Activated gamma-delta T cell (primary cell): ENCODE results near the gene ZNF764.
"Not testable (repeated sequence)": the region's sequence is repeated elsewhere in the genome, so short reads cannot be mapped to it uniquely, and the experiment has no call there.

ENCODE experiments used
- DNase-seq: peaks from one replicate; lab custom pipeline; 2025; lab: John Stamatoyannopoulos, UW
- total RNA-seq, 2 donors: gene quantifications; one replicate each; lab custom pipeline; 2026; lab: John Stamatoyannopoulos, UW

The ZNF764 gene
- 26.7 to 33.4 reads per million in 2 donors for total RNA-seq

DNA sequence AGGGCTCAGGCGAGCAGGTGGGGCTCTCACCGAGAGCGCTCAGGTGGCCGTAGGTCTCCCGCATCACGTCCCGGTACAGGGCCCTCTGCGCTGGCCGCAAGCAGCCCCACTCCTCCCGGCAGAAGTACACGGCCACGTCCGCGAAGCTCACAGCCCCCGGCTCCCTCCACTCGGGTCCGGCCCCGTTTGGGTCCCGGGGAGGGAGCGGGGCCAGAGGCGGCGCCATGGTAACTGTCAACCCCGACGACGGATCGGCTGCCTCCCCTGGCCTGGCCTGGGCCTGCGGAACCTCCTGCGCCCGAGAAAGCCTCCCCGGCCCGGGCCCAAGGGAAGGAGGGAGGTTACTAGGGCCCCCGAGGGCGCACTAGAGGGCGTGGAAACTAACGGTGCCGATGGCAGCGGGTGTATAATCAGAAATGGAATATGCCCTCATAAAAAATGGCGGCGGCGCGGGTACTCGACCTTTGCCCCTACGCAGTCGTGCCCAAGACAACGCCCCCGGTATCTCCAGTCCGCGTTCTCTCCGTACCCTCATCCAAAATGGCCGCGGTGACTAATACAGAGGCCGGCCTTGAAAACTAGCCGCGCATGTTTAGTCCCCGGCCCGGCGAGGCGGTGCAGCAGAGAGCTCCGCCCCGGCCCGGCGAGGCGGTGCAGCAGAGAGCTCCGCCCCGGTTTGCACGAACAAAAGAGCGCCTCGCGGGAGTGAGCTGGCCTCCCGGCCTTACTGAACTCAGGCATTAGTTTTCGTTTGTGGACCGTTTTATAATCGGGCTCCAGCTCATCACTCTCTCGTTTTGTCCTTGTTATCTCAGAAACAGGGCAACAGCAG is at the start of gene ZNF764:
Gene ZNF764 (minus strand): TSS at position 418 of the 832 bp plus-strand sequence. CDS start 192 bp downstream, at position 226.
- peak; percentile 81 for DNase-seq

DNA sequence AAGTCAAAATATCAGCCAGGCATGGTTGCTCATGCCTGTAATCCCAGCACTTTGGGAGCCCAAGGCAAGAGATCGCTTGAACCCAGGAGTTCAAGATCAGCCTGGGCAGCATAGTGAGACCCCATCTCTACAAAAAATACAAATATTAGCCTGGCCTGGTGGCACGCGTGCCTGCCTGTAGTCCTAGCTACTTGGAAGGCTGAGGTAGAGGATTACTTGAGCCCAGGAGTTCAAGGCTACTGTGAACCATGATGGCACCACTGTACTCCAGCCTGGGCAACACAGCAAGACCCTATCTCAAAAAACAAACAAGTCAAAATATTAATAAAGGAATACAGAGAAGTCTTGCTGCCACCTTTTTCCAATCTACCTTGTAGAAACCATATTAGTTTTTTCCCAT is 47.8 kb upstream of the ZNF764 start:
- DNase-seq: no peak

DNA sequence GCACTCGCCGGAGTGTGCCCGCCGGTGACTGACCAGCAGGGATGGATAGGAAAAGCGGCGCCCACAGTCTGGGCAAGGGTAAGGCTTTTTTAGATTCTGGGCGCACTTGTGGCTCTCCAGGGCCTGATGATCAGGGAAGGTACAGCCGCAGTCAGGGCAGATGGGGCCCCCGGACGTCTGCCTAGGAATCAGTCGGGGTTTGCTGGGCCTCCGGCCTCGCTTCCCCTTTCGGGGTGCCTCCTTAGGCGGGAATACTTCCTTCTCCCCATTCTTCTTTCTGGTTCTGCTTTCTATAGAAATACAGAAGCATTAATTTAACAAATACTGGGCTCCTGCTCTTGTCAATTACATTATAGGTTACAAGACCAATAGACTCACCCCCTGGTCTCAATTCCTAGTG is 47.0 kb upstream of the ZNF764 start:
- no peak for DNase-seq

DNA sequence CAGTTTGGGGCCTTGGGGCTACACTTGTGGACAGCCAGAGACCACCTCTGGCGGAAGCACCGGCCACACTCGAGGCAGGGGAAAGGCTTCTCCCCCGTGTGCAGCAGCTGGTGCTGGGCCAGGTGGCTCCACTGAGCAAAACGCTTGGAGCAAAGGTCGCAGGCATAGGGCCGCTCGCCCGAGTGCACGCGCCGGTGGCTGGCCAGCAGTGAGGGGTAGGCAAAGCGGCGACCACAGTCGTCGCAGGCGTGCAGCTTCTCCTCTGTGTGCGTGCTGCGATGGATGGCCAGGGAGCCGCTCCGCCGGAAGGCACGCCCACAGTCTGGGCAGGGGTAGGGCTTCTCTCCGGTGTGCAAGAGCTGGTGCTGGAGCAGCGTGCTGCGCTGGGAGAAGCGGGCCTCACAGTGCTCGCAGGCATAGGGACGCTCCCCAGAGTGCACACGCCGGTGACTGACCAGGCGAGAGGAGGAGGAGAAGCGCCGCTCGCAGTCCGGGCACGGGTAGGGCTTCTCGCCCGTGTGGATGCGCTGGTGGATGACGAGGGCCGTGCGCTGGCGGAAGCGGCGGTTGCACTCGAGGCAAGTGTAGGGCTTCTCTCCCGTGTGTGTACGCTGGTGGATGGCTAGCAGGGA is 46.3 kb upstream of the ZNF764 start:
- DNase-seq: no peak

DNA sequence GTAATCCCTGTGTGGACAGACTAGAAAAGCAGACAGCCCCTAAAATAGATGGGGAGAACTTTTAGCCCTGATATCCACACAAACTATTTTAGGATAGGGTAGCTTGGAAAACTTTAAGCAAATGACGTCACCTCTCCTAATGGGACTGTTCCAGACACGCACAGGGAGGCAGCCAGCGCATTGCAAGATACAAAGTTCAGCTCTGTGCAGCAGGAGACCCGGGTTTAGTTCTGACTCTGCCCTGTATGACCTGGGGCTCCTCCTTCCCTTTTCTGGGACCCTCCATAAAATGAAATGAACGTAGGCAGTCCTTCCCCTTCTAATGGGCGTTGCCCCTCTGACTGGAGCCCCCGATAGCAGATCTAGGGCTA is 45.8 kb upstream of the ZNF764 start:
- DNase-seq: no peak

DNA sequence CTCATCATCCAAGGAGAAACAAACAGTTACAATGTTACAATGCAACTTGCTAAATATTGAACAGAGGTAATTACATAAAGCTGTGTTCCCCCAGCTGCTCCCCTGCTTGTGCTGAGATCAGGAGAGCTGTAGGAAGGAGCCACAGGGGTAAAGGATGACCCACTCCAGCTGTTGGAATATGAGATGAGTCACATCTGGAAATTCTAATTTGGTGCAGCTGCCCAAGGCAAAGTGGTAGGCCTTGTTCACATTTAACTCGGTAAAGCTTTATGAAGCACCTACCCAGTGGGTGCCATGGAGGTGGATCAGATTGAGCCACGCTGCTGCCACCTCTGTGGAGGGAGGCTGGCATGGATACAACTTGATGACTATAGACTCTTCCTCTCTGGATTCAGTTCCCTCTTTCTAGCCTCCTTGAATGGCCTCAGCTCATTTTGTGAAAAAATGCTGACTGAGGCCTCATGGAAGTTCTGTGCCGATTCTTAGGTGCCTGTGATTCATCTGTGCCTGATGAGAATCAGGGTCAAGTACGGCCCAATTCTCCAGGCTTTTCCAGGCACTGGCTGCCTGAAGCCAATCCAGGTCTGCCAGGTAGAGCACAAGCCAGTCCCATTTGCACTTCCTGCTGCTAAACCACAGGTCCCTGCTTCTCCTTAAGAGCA is 44.6 kb upstream of the ZNF764 start:
- DNase-seq: no peak

DNA sequence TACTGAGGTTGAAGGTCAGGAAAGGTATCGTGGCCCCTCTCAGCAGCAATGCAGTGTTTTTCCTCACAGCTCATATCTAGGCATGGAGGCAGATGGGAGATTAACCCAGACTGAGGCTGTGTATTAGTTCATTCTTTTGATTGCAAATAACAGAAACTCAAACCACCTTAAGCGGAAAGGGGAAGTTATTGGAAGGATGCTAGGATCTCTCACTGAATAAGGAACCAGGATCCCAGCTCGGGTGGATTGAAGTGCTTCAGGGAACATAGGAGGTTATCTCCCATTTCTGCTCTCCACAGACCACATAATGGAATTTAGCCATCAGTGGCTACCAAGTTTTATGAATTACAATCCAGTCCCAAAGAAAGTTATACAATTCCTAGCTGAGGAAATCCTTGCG is 43.8 kb upstream of the ZNF764 start:
- DNase-seq: no peak

DNA sequence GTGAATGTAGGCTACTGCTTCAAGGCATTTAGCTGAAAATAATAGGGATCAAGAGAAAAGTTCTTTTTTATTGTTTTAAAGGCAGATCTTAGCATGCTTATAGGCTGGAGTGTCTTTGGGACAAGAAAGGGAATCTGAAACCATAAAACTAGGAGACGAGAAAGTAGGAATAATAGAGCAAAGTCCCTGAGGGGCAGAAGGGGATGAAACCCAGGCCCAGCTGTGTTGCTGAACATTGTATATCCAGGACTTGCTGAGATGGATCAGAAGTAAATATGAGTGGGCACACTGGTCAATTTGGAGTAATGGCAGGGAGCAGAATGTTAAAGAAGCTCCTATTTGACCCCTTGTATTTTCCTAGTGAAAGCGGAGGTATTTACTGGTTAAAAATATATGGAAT is 42.8 kb upstream of the ZNF764 start:
- no peak for DNase-seq

DNA sequence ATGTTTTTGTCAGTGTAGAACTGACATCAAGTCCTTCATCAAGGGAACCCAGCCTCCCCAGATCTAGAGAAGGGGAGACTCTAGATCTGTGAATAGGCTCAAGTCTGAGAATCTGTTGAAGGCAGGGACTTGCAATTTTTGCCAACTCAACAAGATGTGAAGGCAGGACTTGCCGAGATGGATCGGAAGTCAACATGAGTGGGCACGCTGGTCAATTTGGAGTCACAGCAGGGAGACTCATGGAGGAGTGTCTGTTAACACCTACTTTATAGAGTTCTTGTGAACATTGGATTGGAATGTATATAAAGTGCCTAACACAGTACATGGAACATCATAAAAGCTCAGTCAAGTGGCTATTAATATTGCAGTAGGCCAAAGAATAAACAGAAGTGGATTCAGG is 42.0 kb upstream of the ZNF764 start:
- no peak for DNase-seq

DNA sequence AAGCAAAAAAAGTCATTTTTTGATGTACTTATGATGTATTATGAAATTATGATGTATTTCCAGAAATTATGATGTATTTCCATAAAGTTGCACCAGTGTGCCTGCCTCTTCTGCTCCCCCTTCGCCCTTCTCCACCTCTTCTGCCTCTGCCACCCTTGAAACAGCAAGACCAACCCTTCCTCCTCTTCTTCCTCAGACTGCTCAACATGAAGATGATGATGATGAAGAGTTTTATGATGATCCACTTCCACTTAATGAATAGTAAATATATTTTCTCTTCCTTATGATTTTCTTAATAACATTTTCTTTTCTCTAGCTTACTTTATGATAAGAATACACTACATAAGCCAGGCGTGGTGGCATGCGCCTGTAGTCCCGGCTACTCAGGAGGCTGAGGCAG is 34.7 kb upstream of the ZNF764 start:
- DNase-seq: no peak

DNA sequence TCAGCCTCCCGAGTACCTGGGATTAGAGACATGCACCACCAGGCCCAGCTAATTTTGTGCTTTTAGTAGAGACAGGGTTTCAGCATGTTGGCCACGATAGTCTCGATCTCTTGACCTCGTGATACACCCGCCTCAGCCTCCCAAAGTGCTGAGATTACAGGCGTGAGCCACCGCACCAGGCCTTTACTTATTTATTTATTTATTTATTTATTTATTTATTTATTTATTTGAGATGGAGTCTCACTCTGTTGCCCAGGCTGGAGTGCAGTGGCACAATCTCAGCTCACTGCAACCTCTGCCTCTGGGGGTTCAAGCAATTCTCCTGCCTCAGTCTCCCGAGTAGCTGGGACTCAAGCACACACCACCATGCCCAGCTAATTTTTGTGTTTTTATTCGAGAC is 32.7 kb upstream of the ZNF764 start:
- DNase-seq: not testable (repeated sequence)

DNA sequence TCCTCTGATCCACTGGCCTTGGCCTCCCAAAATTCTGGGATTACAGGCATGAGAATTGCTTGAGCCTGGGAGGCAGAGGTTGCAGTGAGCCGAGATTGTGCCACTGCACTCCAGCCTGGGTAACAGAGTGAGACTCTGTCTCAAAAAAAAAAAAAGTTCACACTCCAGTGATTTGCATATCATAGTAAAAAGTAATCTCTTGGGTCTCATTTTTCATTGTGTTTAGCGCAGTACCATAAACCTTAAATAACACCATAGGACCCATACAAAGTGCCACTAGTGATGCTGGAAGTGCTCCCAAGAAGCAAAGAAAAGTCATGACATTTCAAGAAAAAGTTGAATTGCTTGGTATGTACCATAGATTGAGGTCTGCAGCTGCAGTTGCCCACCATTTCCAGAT is 31.4 kb upstream of the ZNF764 start:
- not testable (repeated sequence) for DNase-seq

DNA sequence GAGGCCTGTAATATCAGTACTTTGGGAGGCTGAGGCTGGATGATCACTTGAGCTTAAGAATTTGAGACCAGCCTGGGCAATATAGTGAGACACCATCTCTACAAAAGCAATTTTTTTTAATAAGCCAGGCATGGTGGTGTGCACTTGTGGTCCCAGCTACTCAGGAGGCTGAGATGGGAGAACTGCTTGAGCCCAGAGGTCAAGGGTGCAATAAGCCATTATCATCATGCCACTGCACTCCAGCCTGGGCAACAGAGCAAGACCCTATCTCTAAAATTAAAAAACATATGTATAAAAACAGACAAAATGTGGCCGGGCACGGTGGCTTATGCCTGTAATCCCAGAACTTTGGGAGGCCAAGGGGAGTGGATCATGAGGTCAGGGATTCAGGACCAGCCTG is 30.5 kb upstream of the ZNF764 start:
- no peak for DNase-seq

DNA sequence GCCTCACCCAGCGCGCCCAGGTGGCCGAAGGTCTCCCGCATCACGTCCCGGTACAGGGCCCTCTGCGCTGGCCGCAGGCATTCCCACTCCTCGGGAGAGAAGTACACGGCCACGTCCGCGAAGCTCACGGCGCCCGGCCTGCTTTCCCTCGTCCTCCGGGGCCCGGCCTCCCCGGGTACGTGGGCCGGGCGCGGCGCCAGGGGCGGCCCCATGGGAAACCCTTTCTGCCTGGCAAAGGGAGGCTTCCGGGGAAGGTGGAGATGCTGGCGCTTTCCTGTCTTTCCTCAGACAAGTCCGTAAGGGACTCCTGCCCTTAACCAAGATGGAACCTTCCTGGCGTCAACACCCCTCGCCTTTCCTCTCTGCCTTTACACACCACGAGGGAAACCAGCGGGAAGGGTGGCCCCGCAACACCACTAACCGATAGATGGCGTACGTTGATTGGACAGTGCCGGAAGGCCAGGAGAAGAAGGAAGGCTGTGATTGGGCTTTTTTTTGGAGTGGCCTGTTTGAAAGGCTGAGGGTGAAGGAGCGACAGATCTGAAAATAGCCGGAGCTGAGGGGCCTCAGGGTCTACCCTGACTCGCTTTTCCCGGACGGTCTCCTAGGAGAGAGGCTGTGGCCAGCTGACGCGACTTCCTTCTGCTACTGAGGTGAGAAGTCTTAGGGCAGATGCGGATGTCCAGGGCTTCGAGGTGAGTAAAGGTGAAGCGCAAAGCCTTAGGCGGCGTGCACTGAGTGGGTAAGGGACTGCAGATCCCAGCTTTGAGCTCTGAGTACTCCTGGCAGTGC is 27.4 kb upstream of the ZNF764 start, which contains the start of gene ZNF785:
Gene ZNF785 (minus strand): TSS at position 298 of the 792 bp plus-strand sequence. CDS start 86 bp downstream, at position 212.
- DNase-seq: no peak

DNA sequence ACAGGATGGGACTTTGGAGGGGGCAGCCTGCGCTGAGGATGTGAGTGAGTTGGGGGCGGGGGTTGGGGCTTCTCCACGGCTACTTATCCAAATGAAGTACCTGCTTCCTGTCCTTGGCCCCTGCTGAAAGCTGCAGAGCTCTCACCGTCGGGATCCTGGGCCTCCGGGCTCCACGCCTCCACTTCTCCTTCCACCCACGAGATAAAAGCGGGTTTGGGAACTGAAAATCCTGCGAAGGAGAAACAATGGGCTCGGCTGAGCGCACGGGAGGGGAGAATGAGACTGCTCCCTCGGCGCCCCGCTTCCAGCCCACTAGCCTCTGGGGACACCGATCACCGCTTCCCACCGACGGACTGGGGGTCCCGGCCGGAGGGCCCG is 26.8 kb upstream of the ZNF764 start:
- no peak for DNase-seq

DNA sequence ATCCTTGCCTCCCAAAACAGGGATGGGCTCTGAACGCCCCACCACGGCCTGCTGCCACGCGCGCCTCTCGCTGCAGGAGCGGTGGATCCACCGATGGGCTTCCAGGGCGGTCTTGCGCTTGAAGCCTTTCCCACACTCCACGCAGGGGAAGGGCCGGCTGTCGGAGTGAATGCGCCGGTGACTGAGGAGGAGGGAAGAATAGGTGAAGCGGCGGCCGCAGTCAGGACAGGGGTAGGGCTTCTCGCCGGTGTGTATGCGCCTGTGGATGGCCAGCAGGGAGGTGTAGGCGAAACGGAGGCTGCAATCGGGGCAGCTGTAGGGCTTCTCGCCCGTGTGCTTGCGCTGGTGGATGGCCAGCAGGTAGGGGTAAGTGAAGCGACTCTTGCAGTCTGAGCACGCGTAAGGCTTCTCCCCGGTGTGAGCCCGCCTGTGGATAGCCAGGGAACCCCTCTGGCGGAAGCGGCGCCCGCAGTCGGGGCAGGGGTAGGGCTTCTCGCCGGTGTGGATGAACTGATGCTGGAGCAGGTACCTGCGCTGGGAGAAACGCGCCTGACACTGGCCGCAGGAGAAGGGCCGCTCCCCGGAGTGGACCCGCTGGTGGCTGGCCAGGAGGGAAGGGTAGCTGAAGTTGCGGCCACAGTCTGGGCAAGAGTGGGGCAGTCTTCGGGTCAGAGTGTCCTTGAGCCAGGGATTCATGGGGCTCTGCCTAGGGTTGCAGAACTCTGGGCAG is 24.6 kb upstream of the ZNF764 start:
- DNase-seq: no peak

DNA sequence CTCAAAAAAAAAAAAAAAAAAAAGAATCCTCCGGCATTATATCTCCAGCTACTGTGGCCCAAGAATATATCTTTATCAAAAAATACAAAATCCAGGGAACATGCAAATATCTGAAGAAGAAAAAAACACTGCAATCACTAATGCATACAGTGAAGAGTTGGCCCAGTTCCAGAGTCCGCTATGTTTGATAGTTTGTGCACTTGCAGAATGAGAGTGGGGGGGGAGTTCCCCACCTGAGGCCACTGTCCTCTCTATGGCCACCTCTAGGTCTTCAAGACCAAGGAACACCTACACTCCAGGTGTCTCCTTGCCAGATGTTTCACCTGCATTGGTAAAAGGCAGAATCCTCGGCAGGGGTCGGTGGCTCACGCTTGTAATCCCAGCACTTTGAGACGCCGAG is 23.3 kb upstream of the ZNF764 start:
- DNase-seq: no peak

DNA sequence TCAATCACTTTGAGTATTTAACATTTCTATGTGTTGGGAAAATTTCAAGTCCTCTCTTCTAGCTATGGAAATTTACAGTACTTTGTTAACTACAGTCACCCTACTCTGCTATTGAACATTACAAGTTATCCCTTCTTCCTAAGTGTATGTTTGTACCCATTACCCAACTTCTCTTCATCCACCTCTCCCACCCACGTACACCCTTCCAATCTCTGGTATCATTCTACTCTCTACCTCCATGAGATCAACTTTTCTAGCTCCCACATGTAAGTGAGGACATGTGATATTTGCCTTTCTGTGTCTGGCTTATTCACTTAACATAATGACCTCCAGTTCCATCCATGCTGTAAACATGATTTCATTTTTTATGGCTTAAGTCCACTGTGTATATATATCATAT is 16.5 kb upstream of the ZNF764 start:
- DNase-seq: no peak

DNA sequence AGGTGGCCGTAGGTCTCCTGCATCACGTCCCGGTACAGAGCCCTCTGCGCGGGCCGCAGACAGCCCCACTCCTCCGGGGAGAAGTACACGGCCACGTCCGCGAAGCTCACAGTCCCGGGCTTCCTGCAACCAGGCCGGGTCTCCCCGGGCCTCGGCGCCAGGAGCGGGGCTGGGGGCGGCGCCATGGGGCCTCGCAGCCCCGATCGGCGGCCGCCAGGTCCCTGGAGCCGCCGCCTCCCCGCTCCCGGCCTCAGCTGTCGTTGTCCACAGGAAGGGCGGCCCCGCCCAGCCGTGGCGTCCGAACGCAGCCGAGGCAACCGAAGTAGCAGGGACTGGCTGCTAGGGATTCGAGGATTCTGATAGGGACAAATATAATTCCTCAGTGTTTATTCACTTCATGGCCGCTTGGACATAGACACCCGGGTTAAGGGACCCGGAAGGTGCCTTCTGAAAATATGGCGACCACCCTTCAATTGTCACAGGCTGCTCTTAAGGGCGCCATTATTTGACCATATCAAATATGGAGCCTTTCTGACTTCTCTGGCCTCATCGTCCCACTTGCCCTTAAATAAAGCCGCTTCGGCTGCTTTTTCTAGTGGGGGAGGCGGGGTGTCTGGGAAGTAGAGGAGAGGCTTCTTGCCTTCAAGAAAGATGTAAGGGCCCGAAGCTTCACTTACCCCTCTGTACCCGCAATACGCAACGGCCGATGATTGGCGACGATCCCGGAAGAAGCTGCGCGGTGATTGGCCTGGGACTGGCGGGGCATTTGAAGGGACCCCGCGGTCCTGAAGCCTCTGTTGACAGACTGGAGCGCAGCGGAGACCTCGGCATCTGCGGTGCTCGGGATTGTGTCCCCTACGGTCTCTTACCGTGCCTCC is 13.5 kb upstream of the ZNF764 start, which contains the start of gene ZNF688:
Gene ZNF688 (minus strand): TSS at position 270 of the 878 bp plus-strand sequence. CDS start 85 bp downstream, at position 185.
- DNase-seq: peak; percentile 67
